Panc1 (cell line): Measurements from ENCODE around the gene CCL13.

ENCODE experiments used
- CTCF ChIP-seq: fragments of 450-650 bp; IDR thresholded peaks from 2 replicates; pipeline ENCODE4 v1.5.1; 2017; ENCODE audit warnings: mild to moderate bottlenecking
- POLR2AphosphoS5 ChIP-seq: IDR thresholded peaks from 2 replicates; pipeline ENCODE4 v1.6.1; 2012; ENCODE audit warnings: mild to moderate bottlenecking, low read depth, low read length, moderate library complexity
- TCF7L2 ChIP-seq: IDR thresholded peaks from 2 replicates; pipeline ENCODE4 v1.6.1; 2011; ENCODE audit warnings: mild to moderate bottlenecking, low read depth, low read length, inconsistent platforms
- TF ChIP-seq, protein P1 (sequence below), 2 experiments: IDR thresholded peaks; 2 replicates each; pipeline ENCODE4 v1.6.1; 2011 to 2012; ENCODE audit warnings: low read depth in 2 of 2, control low read depth in 1 of 2, low read length in 1 of 2, mild to moderate bottlenecking in 1 of 2, moderate library complexity in 1 of 2; ENCODE audit not compliant: insufficient read depth in 1 of 2

GRCh38 chr17:34375426-34375997, 19.2 kb downstream of the CCL13 start:
- no peak for TF ChIP-seq CTCF
- no peak for TF ChIP-seq TCF7L2
- no peak for TF ChIP-seq POLR2AphosphoS5
- TF ChIP-seq, protein P1, sequence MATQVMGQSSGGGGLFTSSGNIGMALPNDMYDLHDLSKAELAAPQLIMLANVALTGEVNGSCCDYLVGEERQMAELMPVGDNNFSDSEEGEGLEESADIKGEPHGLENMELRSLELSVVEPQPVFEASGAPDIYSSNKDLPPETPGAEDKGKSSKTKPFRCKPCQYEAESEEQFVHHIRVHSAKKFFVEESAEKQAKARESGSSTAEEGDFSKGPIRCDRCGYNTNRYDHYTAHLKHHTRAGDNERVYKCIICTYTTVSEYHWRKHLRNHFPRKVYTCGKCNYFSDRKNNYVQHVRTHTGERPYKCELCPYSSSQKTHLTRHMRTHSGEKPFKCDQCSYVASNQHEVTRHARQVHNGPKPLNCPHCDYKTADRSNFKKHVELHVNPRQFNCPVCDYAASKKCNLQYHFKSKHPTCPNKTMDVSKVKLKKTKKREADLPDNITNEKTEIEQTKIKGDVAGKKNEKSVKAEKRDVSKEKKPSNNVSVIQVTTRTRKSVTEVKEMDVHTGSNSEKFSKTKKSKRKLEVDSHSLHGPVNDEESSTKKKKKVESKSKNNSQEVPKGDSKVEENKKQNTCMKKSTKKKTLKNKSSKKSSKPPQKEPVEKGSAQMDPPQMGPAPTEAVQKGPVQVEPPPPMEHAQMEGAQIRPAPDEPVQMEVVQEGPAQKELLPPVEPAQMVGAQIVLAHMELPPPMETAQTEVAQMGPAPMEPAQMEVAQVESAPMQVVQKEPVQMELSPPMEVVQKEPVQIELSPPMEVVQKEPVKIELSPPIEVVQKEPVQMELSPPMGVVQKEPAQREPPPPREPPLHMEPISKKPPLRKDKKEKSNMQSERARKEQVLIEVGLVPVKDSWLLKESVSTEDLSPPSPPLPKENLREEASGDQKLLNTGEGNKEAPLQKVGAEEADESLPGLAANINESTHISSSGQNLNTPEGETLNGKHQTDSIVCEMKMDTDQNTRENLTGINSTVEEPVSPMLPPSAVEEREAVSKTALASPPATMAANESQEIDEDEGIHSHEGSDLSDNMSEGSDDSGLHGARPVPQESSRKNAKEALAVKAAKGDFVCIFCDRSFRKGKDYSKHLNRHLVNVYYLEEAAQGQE (IDR thresholded peaks at IDR 0.05; ENCODE audit: insufficient read depth in 1 of 2, low read depth in 2 of 2, low read length in 1 of 2), result no peak
